ENCODE data around the gene C19orf38.

Gene C19orf38

GRCh38 chr19:10815969-10816644, 32.1 kb upstream of the C19orf38 start:
- Histone ChIP-seq H3K36me3 (ENCODE audit: insufficient read depth, low read length) (peaks cover 28% of the 10 kb centered on the region), H3K27me3 (ENCODE audit: insufficient read depth, low read length) (no peaks in the 10 kb centered on the region), H2AFZ (ENCODE audit: low read length) (no peak overlapping the region), H3K9me2 (ENCODE audit: low read depth, low read length) (no peaks in the 10 kb centered on the region), H3K79me2 (ENCODE audit: insufficient read depth, low read length) (no peaks in the 10 kb centered on the region), H3K4me3 (ENCODE audit: low read depth, low read length, poor library complexity, severe bottlenecking) (no peak overlapping the region), H4K20me1 (ENCODE audit: insufficient read depth, low read length) (no peaks in the 10 kb centered on the region), H3K4me2 (ENCODE audit: low read length) (no peak overlapping the region), H3K4me1 (ENCODE audit: insufficient read depth, low read length, severe bottlenecking) (no peaks in the 10 kb centered on the region), H3K9me3 (ENCODE audit: low read length) (no peaks in the 10 kb centered on the region), H3K9ac (ENCODE audit: low read length) (no peak overlapping the region), H3F3A (ENCODE audit: insufficient read depth, low read length) (no peaks in the 10 kb centered on the region), H3K27ac (ENCODE audit: low read depth, low read length, poor library complexity, severe bottlenecking) (no peak overlapping the region)
- no peak for TF ChIP-seq EZH2 (IDR thresholded peaks at IDR 0.05; ENCODE audit: borderline replicate concordance, low read length)
- no peak for TF ChIP-seq CTCF (IDR thresholded peaks at IDR 0.05; ENCODE audit: low read length)

- Histone ChIP-seq H3K79me2 (ENCODE audit: insufficient read depth, low read length) (no peaks in the 10 kb centered on the region), H3F3A (ENCODE audit: insufficient read depth, low read length) (no peaks in the 10 kb centered on the region), H3K27me3 (ENCODE audit: insufficient read depth, low read length) (no peaks in the 10 kb centered on the region), H3K36me3 (ENCODE audit: insufficient read depth, low read length) (peaks cover 29% of the 10 kb centered on the region), H3K9me2 (ENCODE audit: low read depth, low read length) (no peaks in the 10 kb centered on the region), H3K9ac (ENCODE audit: low read length) (no peak overlapping the region), H3K27ac (ENCODE audit: low read depth, low read length, poor library complexity, severe bottlenecking) (no peak overlapping the region), H3K4me1 (ENCODE audit: insufficient read depth, low read length, severe bottlenecking) (no peaks in the 10 kb centered on the region), H3K4me3 (ENCODE audit: low read depth, low read length, poor library complexity, severe bottlenecking) (no peak overlapping the region), H4K20me1 (ENCODE audit: insufficient read depth, low read length) (no peaks in the 10 kb centered on the region), H2AFZ (ENCODE audit: low read length) (no peak overlapping the region), H3K9me3 (ENCODE audit: low read length) (no peaks in the 10 kb centered on the region), H3K4me2 (ENCODE audit: low read length) (no peak overlapping the region)
- no peak for TF ChIP-seq EZH2 (IDR thresholded peaks at IDR 0.05; ENCODE audit: borderline replicate concordance, low read length)
- TF ChIP-seq CTCF (IDR thresholded peaks at IDR 0.05; ENCODE audit: low read length) = no peak
Observed at GRCh38 chr19:10816691-10817090, 31.5 kb upstream of the C19orf38 start.

- H3K36me3 ChIP-seq (ENCODE audit: insufficient read depth, low read length) = peaks cover 35% of the 10 kb centered on the region
- no peak overlapping the region for H3K27ac ChIP-seq (ENCODE audit: low read depth, low read length, poor library complexity, severe bottlenecking)
- no peak overlapping the region for H3K4me2 ChIP-seq (ENCODE audit: low read length)
- no peaks in the 10 kb centered on the region for H3F3A ChIP-seq (ENCODE audit: insufficient read depth, low read length)
- no peak overlapping the region for H2AFZ ChIP-seq (ENCODE audit: low read length)
- no peaks in the 10 kb centered on the region for H3K9me3 ChIP-seq (ENCODE audit: low read length)
- no peak overlapping the region for H3K9ac ChIP-seq (ENCODE audit: low read length)
- H3K4me3 ChIP-seq (ENCODE audit: low read depth, low read length, poor library complexity, severe bottlenecking) = no peak overlapping the region
- no peaks in the 10 kb centered on the region for H4K20me1 ChIP-seq (ENCODE audit: insufficient read depth, low read length)
- no peaks in the 10 kb centered on the region for H3K4me1 ChIP-seq (ENCODE audit: insufficient read depth, low read length, severe bottlenecking)
- H3K79me2 ChIP-seq (ENCODE audit: insufficient read depth, low read length) = no peaks in the 10 kb centered on the region
- no peaks in the 10 kb centered on the region for H3K27me3 ChIP-seq (ENCODE audit: insufficient read depth, low read length)
- H3K9me2 ChIP-seq (ENCODE audit: low read depth, low read length) = no peaks in the 10 kb centered on the region
- TF ChIP-seq EZH2 (IDR thresholded peaks at IDR 0.05; ENCODE audit: borderline replicate concordance, low read length) = no peak
- no peak for TF ChIP-seq CTCF (IDR thresholded peaks at IDR 0.05; ENCODE audit: low read length)
Observed at GRCh38 chr19:10817291-10818038, 30.8 kb upstream of the C19orf38 start.

All from OCI-LY1 (cell line).